GM18520 (cell line): Measurements from ENCODE around the gene TIMD4.
A peak's percentile ranks its signal among the peaks of the same experiment; 100 is the strongest.
"Not testable (repeated sequence)": the region's sequence is repeated elsewhere in the genome, so short reads cannot be mapped to it uniquely, and the experiment has no call there.

Experiments used
- ATAC-seq: cut with Tn5 transposase; IDR thresholded peaks from one replicate; pipeline ENCODE4 v1.9.1; 2021; ENCODE audit not compliant: unreplicated experiment

The TIMD4 gene

GRCh38 chr5:156963125-156963524, at the start of gene TIMD4:
TSS of gene TIMD4 (minus strand) at chr5:156963226. CDS start at chr5:156963198, 28 bp downstream.
- no peak for ATAC-seq

DNA sequence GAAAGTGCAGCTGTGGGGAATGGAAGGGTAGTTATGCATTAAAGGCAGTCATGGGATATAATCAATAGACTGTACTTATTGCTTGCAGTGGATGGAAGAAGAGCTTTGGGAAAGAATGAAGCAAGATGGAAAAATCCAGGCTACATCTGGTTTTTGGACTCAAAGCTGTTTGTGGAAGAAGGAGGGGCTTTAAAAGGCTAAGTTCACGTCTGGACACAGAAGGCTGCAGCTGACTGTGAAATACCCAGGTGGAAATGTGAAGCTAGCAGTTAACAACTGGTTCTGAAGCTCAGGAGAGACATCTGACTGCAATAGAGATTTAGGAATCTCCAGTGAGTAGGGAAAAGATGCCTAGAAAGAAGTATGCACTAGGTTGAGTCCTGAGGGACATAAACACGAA, 43.2 kb upstream of the TIMD4 start:
- no peak for ATAC-seq

DNA sequence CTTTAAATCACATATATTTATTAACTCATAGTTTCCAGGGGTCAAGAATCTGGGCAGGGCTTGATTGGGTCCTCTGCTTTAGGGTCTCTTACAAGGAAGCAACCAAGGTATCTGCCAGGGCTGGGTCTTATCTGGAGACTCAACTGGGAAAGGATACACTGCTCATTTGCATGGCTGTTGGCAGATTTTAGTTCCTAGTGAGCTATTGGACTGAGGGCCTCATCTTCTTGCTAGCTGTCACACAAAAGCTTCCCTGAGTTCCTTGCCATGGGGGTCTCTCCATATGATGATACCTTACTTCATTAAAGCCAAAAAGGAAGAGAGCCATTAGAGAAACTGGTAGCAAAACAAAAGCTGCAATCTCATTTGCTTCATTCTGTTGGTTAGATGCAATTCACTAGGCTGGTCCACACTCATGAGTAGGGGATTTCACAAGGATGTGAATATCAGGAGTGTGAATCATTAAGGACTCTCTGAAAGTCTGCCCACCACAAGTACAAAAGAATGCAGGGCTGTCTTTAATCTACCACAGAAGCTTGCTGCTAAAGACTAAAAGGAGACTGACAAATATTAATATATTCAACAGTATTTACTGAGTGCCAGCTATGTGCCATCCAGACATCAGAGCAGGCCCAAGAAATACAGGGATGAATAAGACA, 42.0 kb upstream of the TIMD4 start:
- no peak for ATAC-seq

GRCh38 chr5:156991714-156992113, 28.7 kb upstream of the TIMD4 start:
- no peak for ATAC-seq

- no peak for ATAC-seq
Observed at GRCh38 chr5:156984064-156984463, 21.0 kb upstream of the TIMD4 start.

DNA sequence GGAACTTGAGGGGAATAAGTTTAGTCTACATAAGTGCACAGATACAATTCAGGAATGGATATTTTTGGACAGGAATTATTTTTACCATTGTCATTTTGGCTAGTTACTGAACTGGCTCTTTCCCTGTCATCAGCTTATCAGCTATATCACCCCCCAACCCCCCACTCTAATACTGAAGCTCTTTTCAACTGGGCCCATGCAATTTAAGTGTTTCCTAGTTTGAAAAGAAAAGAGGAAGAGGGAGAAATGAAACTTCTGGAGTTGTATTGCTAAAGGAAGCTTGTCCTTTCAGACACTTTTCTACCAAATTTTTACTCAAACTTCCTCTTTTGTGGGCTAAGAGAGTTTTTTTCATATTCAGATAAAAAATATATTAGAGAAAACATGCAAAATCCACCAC, 18.5 kb upstream of the TIMD4 start:
- no peak for ATAC-seq

DNA sequence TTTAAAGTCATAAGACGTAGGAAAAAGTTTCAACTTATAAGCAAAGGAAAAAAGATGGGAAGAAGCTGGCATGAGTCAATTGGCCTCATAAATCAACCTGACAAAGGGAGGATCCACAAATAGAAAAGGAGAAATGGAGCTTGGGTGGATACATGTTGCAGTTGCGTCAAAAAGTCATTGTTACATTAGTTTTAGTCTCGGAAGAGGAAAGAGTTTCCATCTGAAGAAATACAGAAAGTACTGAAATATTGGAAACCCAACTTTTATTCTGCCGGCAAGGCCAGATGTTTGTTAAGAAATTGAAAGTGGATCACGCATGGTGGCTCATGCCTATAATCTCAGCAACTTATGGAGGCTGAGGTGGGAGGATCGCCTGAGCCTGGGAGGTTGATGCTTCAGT, 11.3 kb upstream of the TIMD4 start:
- no peak for ATAC-seq

GRCh38 chr5:156971848-156972525, 9.0 kb upstream of the TIMD4 start:
- no peak for ATAC-seq

DNA sequence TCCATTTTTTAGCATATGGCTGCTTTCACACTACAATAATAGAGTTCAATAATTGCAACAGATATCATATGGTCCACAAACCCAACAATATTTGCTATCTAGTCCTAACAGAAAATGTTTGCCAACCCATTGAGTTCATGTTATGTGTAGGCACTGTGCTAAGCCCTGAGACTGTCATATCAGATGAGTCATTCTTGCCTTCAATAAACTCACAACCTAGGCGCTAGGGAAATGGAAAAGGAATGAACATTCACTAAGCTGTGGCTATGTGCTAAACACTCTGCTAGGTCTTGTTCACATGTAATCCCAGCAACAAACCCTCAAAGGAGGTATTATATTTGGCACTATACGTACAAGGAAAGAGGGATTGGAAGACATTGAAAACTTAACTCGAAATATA, 8.4 kb upstream of the TIMD4 start:
- ATAC-seq, result no peak

GRCh38 chr5:156967386-156967785, 4.4 kb upstream of the TIMD4 start:
- not testable (repeated sequence) for ATAC-seq

DNA sequence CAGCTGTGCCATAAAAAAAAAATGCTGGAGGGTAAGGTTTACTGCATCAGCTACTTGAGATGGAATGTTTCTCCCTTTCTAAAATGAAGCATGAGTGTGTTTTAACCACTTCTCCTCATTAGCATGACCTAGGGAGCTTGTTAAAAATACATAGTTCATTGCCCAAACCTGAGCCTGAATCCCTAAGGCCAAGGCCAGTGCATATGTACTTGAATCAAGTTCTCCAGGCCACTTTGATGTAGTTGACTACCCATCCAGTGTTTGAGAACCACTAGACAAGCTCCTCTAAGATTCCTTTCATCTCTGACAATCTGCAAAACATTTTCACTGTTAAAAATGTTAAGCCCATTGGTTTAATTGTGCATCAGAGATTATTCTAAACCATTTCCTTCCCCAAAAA, 6.7 kb downstream of the TIMD4 start:
- no peak for ATAC-seq

- ATAC-seq, result no peak
Observed at GRCh38 chr5:156951359-156951758, 11.7 kb downstream of the TIMD4 start.

- no peak for ATAC-seq
Observed at GRCh38 chr5:156950716-156951115, 12.3 kb downstream of the TIMD4 start.

DNA sequence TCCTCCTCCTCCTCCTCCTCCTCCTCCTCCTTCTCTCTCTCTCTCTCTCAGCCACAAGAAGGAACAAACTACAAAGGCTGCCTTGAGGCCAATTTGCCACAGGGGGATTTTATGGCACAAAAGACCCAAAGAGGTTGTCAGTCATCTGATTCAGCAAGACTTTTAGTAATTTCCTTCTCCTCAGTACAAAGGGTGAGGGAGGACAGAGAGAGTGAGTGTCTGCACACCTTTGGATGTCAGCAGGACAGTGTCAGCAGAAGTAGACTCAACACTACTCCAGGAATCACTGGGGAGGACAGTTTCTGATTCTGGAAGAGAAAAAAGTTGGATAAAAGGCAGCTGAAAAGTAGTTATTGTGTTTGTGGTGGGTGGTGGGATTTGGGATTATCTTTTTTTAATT, 13.6 kb downstream of the TIMD4 start:
- no peak for ATAC-seq

GRCh38 chr5:156947925-156948324, 15.1 kb downstream of the TIMD4 start:
- ATAC-seq, result no peak

- peak; percentile 96 for ATAC-seq
Observed at GRCh38 chr5:156942064-156942463, 21.0 kb downstream of the TIMD4 start.

DNA sequence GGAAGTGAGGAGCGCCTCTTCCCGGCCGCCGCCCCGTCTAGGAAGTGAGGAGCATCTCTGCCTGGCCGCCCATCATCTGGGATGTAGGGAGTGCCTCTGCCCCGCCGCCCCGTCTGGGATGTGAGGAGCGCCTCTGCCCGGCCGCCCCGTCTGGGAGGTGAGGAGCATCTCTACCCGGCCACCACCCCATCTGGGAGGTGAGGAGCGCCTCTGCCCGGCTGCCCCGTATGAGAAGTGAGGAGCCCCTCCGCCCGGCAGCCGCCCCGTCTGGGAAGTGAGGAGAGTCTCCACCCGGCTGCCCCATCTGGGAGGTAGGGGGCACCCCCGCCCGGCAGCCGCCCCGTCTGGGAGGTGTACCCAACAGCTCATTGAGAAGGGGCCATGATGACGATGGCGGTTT, 22.6 kb downstream of the TIMD4 start:
- ATAC-seq, result not testable (repeated sequence)

GRCh38 chr5:156936972-156937371, 26.1 kb downstream of the TIMD4 start:
- no peak for ATAC-seq

- ATAC-seq, result no peak
Observed at GRCh38 chr5:156934450-156935211, 28.4 kb downstream of the TIMD4 start.

- no peak for ATAC-seq
Observed at GRCh38 chr5:156929366-156929948, 33.6 kb downstream of the TIMD4 start.

GRCh38 chr5:156927545-156927944, 35.5 kb downstream of the TIMD4 start:
- ATAC-seq, result no peak

GRCh38 chr5:156925767-156926166, 37.3 kb downstream of the TIMD4 start:
- ATAC-seq, result not testable (repeated sequence)
